Measurements from ENCODE around the gene ZNF680. TPM values are rescaled to one million over a fixed set of nuclear protein-coding genes. Genes with fewer than 3 reads are reported as not detected.
"Not testable (repeated sequence)": the region's sequence is repeated elsewhere in the genome, so short reads cannot be mapped to it uniquely, and the experiment has no call there.

The ZNF680 gene
- total and polyA plus RNA-seq, 5 donors from 2014 or later, result 4.9 to 10.5 (median 8.5) TPM

DNA sequence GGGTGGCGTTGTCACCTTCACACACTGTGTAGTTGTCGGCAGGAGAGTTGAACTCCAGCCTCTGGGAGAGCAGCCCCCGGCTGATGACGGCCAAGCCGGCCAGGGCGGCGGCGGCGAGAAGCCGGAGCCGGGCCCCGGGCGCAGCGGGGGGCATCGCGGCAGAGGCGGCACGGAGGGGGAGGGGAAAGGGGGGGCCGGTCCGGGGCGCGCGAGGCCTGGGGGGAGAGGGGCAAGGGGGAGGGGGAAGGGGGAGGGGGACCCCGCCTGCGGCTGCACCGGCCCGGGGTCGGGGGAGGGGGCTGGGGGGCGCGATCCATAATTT, 7.4 kb upstream of the ZNF680 start:
- H3K36me3 Mint-ChIP-seq; DNase-seq; H3K27me3 ChIP-seq (ENCODE audit: control insufficient read depth, insufficient read depth, low read length); ATAC-seq (ENCODE audit: low read depth in 2 of 2); H3K36me3 ChIP-seq (ENCODE audit: control insufficient read depth, insufficient read depth, low read length); H3K27ac ChIP-seq (ENCODE audit: insufficient read depth, low read length, poor library complexity, severe bottlenecking); H3K9me3 Mint-ChIP-seq; H3K9me3 ChIP-seq (ENCODE audit: control insufficient read depth in 2 of 2, low read length in 2 of 2): not testable (repeated sequence)
- Mint-ChIP-seq H3K27ac (peak overlapping the region in 2 of 3 donors; percentile 90 to 93), H3K4me3 (peak overlapping the region; percentile 90 to 95 (median 94)), H3K27me3 (peaks cover 19% of the 10 kb centered on the region), H3K4me1 (peaks cover 0 to 17% (median 6%) of the 10 kb centered on the region in 4 donors)
- peaks cover 11% of the 10 kb centered on the region for H3K4me1 ChIP-seq (ENCODE audit: control insufficient read depth, insufficient read depth, low read length, poor library complexity, severe bottlenecking)
- peak overlapping the region; percentile 44 for H3K4me3 ChIP-seq (ENCODE audit: low read depth, low read length)

DNA sequence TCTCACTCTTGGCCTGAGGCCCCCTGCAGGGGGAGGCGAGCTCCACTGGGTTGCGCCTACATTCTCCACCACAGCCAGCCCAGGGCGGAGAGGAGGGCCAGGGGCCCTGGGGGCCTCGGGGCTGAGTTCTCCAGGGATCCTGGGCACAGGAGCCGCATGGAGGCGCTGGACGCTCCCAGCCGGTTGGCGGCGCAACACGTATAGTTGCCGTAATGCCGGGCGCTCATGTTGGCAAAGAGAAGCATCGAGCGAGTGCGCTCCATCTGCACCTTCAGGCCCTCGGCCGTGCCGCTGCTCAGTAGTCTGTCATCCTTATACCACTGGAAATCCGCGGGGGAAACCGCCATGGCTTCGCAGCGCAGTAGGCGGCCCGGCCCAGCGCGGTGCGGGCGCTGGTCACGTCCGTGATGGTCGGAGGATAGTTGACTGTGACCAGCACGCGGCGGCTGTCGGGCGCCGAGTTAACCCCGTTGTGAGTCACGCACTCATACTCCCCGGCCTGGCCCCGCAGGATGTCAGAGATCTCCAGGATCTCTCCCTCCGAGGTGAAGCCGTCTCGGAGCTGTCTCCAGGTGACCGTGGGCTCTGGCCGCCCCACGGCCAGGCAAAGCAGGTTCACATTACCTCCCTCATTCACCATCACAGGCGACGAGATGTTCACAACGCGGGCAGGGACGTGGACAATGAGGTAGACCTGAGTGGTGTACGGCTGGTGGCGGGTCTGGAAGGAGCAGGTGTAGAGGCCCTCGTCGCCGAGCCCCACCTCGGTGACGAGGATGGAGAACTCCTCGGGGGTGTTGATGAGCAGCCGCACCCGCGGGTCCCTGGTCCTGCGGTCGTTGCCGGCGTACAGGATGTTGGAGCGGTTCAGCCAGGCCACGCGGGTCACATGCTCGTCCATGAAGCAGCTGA, 6.8 kb upstream of the ZNF680 start:
- H3K4me1 Mint-ChIP-seq, result peaks cover 0 to 20% (median 7%) of the 10 kb centered on the region in 4 donors
- H3K27ac Mint-ChIP-seq, result peak overlapping the region; percentile 71 to 93 (median 90)
- not testable (repeated sequence) for H3K36me3 Mint-ChIP-seq; H3K36me3 ChIP-seq (ENCODE audit: control insufficient read depth, insufficient read depth, low read length); H3K27ac ChIP-seq (ENCODE audit: insufficient read depth, low read length, poor library complexity, severe bottlenecking); H3K27me3 ChIP-seq (ENCODE audit: control insufficient read depth, insufficient read depth, low read length); H3K9me3 Mint-ChIP-seq; H3K9me3 ChIP-seq (ENCODE audit: control insufficient read depth in 2 of 2, low read length in 2 of 2)
- peaks cover 11% of the 10 kb centered on the region for H3K4me1 ChIP-seq (ENCODE audit: control insufficient read depth, insufficient read depth, low read length, poor library complexity, severe bottlenecking)
- ATAC-seq (ENCODE audit: low read depth in 2 of 2) (peak; percentile 60), DNase-seq (peak; percentile 13 to 44 (median 23))
- peaks cover 19% of the 10 kb centered on the region for H3K27me3 Mint-ChIP-seq
- peak overlapping the region; percentile 35 for H3K4me3 ChIP-seq (ENCODE audit: low read depth, low read length)
- peak overlapping the region; percentile 90 to 95 (median 94) for H3K4me3 Mint-ChIP-seq

DNA sequence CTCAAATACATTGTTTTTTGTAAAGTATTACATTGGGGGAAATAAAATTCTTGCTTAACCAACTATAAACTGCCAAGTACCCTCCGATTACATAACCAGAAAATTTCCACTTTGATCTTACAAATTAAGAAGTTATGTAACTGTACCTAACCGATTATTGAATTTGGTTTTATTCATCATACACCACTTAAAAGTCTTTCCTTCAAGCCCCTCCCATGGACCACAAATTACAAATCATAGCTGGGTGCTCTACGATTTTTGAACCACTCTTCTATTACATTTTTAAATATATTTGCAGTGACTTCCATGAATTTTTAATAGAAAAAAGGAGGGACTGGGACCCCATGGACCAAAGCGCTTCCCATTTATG, 630 bp downstream of the ZNF680 start:
- Mint-ChIP-seq H3K36me3 (peaks cover 20% of the 10 kb centered on the region), H3K9me3 (peaks cover 0 to 15% (median 0%) of the 10 kb centered on the region in 7 donors), H3K4me3 (peak overlapping the region; percentile 98 to 100 (median 100)), H3K4me1 (peaks cover 16 to 49% (median 25%) of the 10 kb centered on the region in 4 donors), H3K27ac (peak overlapping the region; percentile 53 to 99 (median 97)), H3K27me3 (no peaks in the 10 kb centered on the region)
- Histone ChIP-seq H3K4me3 (ENCODE audit: low read depth, low read length) (peak overlapping the region; percentile 90), H3K9me3 (ENCODE audit: control insufficient read depth in 2 of 2, low read length in 2 of 2) (peaks cover 0 to 3% of the 10 kb centered on the region in 2 experiments), H3K4me1 (ENCODE audit: control insufficient read depth, insufficient read depth, low read length, poor library complexity, severe bottlenecking) (peaks cover 18% of the 10 kb centered on the region), H3K36me3 (ENCODE audit: control insufficient read depth, insufficient read depth, low read length) (no peaks in the 10 kb centered on the region), H3K27ac (ENCODE audit: insufficient read depth, low read length, poor library complexity, severe bottlenecking) (peak overlapping the region; percentile 74), H3K27me3 (ENCODE audit: control insufficient read depth, insufficient read depth, low read length) (no peaks in the 10 kb centered on the region)
- no peak for ATAC-seq (ENCODE audit: low read depth in 2 of 2)
- DNase-seq, result peak in 2 of 3 donors; percentile 44 to 55

DNA sequence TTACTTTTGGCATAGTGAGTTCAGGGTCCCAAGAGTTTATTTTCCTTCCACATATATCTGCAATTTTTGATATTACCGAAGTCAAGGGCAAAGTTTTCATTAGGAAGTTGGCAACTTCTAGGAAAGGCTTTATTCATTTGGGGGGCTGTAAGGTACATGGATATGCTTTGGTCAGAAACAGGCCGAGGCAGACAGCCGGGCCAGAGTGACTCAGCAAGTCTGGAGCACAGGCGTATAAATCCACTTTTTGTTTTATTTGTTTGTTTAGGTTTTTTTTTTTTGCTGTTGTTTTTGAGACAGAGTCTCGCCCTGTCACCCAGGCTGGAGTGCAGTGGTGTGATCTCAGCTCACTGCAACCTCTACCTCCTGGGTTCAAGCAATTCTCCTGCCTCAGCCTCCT, 3.7 kb downstream of the ZNF680 start:
- H3K9me3 Mint-ChIP-seq, result peaks cover 0 to 32% (median 11%) of the 10 kb centered on the region in 7 donors
- H3K4me3 Mint-ChIP-seq, result peak overlapping the region in 3 of 4 donors; percentile 13 to 80 (median 16)
- no peak overlapping the region for H3K27ac ChIP-seq (ENCODE audit: insufficient read depth, low read length, poor library complexity, severe bottlenecking)
- H3K4me1 Mint-ChIP-seq, result peaks cover 12 to 58% (median 28%) of the 10 kb centered on the region in 4 donors
- peaks cover 0 to 15% of the 10 kb centered on the region in 2 experiments for H3K9me3 ChIP-seq (ENCODE audit: control insufficient read depth in 2 of 2, low read length in 2 of 2)
- no peak for DNase-seq
- no peak for ATAC-seq (ENCODE audit: low read depth in 2 of 2)
- H3K4me3 ChIP-seq (ENCODE audit: low read depth, low read length), result no peak overlapping the region
- H3K27me3 ChIP-seq (ENCODE audit: control insufficient read depth, insufficient read depth, low read length), result no peaks in the 10 kb centered on the region
- H3K27ac Mint-ChIP-seq, result peak overlapping the region in 1 of 3 donors; percentile 36
- H3K4me1 ChIP-seq (ENCODE audit: control insufficient read depth, insufficient read depth, low read length, poor library complexity, severe bottlenecking), result peaks cover 18% of the 10 kb centered on the region
- peaks cover 33% of the 10 kb centered on the region for H3K36me3 Mint-ChIP-seq
- no peaks in the 10 kb centered on the region for H3K27me3 Mint-ChIP-seq
- H3K36me3 ChIP-seq (ENCODE audit: control insufficient read depth, insufficient read depth, low read length), result no peaks in the 10 kb centered on the region

DNA sequence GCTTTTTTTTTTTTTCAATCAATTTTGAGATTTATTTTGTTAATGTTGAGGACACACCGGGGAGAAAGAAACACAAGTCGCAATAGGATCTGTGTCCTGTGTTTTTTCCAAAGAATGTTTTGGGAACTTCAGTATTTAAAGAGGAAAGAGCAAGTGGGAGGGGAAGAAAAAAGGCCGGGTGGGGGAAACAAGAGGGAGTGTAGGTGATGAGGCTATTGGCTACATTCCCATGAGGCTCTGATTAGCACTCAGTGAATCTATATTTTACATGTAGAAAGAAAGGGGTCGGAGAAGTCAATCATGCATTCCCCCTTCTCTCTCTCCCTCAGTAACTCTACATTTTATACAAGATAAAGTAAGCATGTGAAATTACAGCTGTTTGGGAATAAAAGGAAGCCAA, 4.1 kb downstream of the ZNF680 start:
- no peaks in the 10 kb centered on the region for H3K27me3 ChIP-seq (ENCODE audit: control insufficient read depth, insufficient read depth, low read length)
- no peak overlapping the region for H3K4me3 ChIP-seq (ENCODE audit: low read depth, low read length)
- ATAC-seq (ENCODE audit: low read depth in 2 of 2), result no peak
- peak overlapping the region in 3 of 4 donors; percentile 16 to 80 (median 35) for H3K4me3 Mint-ChIP-seq
- H3K27me3 Mint-ChIP-seq, result no peaks in the 10 kb centered on the region
- peaks cover 17% of the 10 kb centered on the region for H3K4me1 ChIP-seq (ENCODE audit: control insufficient read depth, insufficient read depth, low read length, poor library complexity, severe bottlenecking)
- peaks cover 0 to 15% of the 10 kb centered on the region in 2 experiments for H3K9me3 ChIP-seq (ENCODE audit: control insufficient read depth in 2 of 2, low read length in 2 of 2)
- peaks cover 12 to 54% (median 24%) of the 10 kb centered on the region in 4 donors for H3K4me1 Mint-ChIP-seq
- no peak for DNase-seq
- H3K9me3 Mint-ChIP-seq, result peaks cover 0 to 32% (median 11%) of the 10 kb centered on the region in 7 donors
- H3K36me3 ChIP-seq (ENCODE audit: control insufficient read depth, insufficient read depth, low read length), result no peaks in the 10 kb centered on the region
- no peak overlapping the region for H3K27ac ChIP-seq (ENCODE audit: insufficient read depth, low read length, poor library complexity, severe bottlenecking)
- peaks cover 33% of the 10 kb centered on the region for H3K36me3 Mint-ChIP-seq
- H3K27ac Mint-ChIP-seq, result peak overlapping the region in 1 of 3 donors; percentile 36

DNA sequence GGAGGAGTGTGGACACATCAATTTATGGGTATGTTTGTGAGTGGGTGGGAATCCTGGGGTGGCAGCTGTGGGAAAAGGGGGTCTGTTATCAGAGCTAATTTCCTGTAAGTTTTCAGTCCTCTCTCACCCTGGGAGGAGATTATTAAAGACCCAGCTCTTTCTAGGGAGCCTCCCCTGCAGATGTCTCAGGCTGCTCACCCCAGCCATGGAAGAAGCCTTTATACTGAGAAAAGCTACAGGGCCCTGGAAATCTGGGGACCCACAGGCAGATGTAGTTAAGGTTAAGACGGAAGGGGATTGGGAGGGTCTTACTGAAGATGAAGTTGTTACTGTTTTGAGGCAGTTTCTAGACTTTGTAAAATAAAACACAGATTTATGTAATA, 4.6 kb downstream of the ZNF680 start:
- ATAC-seq (ENCODE audit: low read depth in 2 of 2) (no peak), DNase-seq (no peak)
- H3K27me3 Mint-ChIP-seq, result no peaks in the 10 kb centered on the region
- H3K4me1 Mint-ChIP-seq, result peaks cover 12 to 51% (median 22%) of the 10 kb centered on the region in 4 donors
- Histone ChIP-seq H3K27me3 (ENCODE audit: control insufficient read depth, insufficient read depth, low read length) (no peaks in the 10 kb centered on the region), H3K9me3 (ENCODE audit: control insufficient read depth in 2 of 2, low read length in 2 of 2) (peaks cover 3 to 15% of the 10 kb centered on the region in 2 experiments), H3K4me1 (ENCODE audit: control insufficient read depth, insufficient read depth, low read length, poor library complexity, severe bottlenecking) (peaks cover 13% of the 10 kb centered on the region), H3K4me3 (ENCODE audit: low read depth, low read length) (no peak overlapping the region), H3K27ac (ENCODE audit: insufficient read depth, low read length, poor library complexity, severe bottlenecking) (no peak overlapping the region), H3K36me3 (ENCODE audit: control insufficient read depth, insufficient read depth, low read length) (no peaks in the 10 kb centered on the region)
- H3K9me3 Mint-ChIP-seq, result peaks cover 0 to 32% (median 11%) of the 10 kb centered on the region in 7 donors
- peaks cover 33% of the 10 kb centered on the region for H3K36me3 Mint-ChIP-seq
- H3K27ac Mint-ChIP-seq, result peak overlapping the region in 1 of 3 donors; percentile 37
- peak overlapping the region in 2 of 4 donors; percentile 35 to 80 for H3K4me3 Mint-ChIP-seq

DNA sequence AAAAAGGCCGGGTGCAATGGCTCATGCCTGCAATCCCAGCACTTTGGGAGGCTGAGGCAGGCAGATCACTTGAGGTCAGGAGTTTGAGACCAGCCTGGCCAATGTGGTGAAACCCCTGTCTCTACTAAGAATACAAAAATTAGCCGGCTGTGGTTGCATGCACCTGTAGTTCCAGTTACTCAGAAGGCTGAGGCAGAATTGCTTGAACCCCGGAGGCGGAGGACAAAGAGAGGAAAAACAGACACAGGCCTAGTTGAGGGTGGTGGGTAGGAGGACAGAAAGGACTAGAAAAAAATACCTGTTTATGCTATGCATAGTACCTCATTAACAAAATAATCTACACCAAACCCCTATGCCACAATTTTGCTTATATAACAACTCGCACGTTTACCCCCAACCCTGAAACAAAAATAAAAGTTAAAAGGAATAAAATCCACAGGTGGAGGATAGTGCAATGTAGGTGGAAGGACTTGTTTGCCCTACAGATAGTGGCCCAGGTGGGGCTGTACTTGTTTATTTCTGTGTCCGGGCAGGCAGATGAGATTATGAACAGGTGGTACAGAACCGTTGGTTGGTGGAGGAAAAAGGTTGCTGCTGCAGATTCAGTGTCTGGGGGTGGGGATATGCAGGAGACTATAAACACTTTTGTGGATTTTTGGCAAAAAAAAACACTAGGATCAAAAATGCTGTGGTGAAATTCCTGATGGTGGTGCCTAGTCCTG, 5.1 kb downstream of the ZNF680 start:
- Mint-ChIP-seq H3K9me3 (peaks cover 0 to 30% (median 11%) of the 10 kb centered on the region in 7 donors), H3K4me3 (peak overlapping the region in 2 of 4 donors; percentile 72 to 80), H3K27me3 (no peaks in the 10 kb centered on the region), H3K36me3 (peaks cover 33% of the 10 kb centered on the region), H3K27ac (peak overlapping the region in 1 of 3 donors; percentile 37), H3K4me1 (peaks cover 7 to 47% (median 19%) of the 10 kb centered on the region in 4 donors)
- H3K4me1 ChIP-seq (ENCODE audit: control insufficient read depth, insufficient read depth, low read length, poor library complexity, severe bottlenecking), result peaks cover 7% of the 10 kb centered on the region
- H3K4me3 ChIP-seq (ENCODE audit: low read depth, low read length), result no peak overlapping the region
- H3K27ac ChIP-seq (ENCODE audit: insufficient read depth, low read length, poor library complexity, severe bottlenecking), result no peak overlapping the region
- H3K36me3 ChIP-seq (ENCODE audit: control insufficient read depth, insufficient read depth, low read length), result no peaks in the 10 kb centered on the region
- no peaks in the 10 kb centered on the region for H3K27me3 ChIP-seq (ENCODE audit: control insufficient read depth, insufficient read depth, low read length)
- DNase-seq, result no peak
- peaks cover 9 to 17% of the 10 kb centered on the region in 2 experiments for H3K9me3 ChIP-seq (ENCODE audit: control insufficient read depth in 2 of 2, low read length in 2 of 2)
- ATAC-seq (ENCODE audit: low read depth in 2 of 2), result no peak

Measured in CD4-positive, CD25-positive, alpha-beta regulatory T cell (primary cell).